CD14-positive monocyte (primary cell): ENCODE results near the gene ORC3. TPM values are rescaled to one million over a fixed set of nuclear protein-coding genes. Genes with fewer than 3 reads are reported as not detected.

Source experiments
- DNase-seq, 3 donors: peaks; one replicate each; pipeline ENCODE4 v3.0.0-alpha.2; 2011 to 2022
- H2AFZ ChIP-seq: 2 replicates; pipeline ENCODE4 v1.6.0; 2012; ENCODE audit warnings: mild to moderate bottlenecking, low read depth, low read length, inconsistent platforms; ENCODE audit not compliant: insufficient read depth, poor library complexity, severe bottlenecking
- H3K27ac ChIP-seq, 2 donors: 1 replicate in 1 of 2; 2 replicates in 1 of 2; pipeline ENCODE4 v1.5.1; 2012 to 2013; ENCODE audit warnings: low read length in 2 of 2, control low read depth in 1 of 2, inconsistent platforms in 1 of 2, low read depth in 1 of 2, mild to moderate bottlenecking in 1 of 2
- H3K27me3 ChIP-seq, 2 donors: one replicate each; pipeline versions ENCODE4 v1.6.0 to v1.6.1; 2011 to 2013; ENCODE audit warnings: low read length in 2 of 2; ENCODE audit not compliant: control insufficient read depth in 2 of 2, insufficient read depth in 2 of 2
- H3K36me3 ChIP-seq, 2 donors: replicated peaks in 1 of 2; 1 replicate in 1 of 2; 2 replicates in 1 of 2; pipeline versions ENCODE4 v1.5.1 to v1.6.1; 2012 to 2013; ENCODE audit warnings: low read length in 2 of 2, control low read depth in 1 of 2, inconsistent platforms in 1 of 2, mild to moderate bottlenecking in 1 of 2; ENCODE audit not compliant: insufficient read depth in 2 of 2, control insufficient read depth in 1 of 2
- H3K4me1 ChIP-seq, 2 donors: 1 replicate in 1 of 2; 2 replicates in 1 of 2; pipeline versions ENCODE4 v1.5.1 to v1.6.1; 2012 to 2013; ENCODE audit warnings: low read length in 2 of 2, control low read depth in 1 of 2, inconsistent platforms in 1 of 2, mild to moderate bottlenecking in 1 of 2, moderate library complexity in 1 of 2; ENCODE audit not compliant: insufficient read depth in 2 of 2, control insufficient read depth in 1 of 2
- H3K4me2 ChIP-seq: replicated peaks from 2 replicates; pipeline ENCODE3; 2012; ENCODE audit warnings: low read length, moderate library complexity, mild to moderate bottlenecking; ENCODE audit not compliant: poor library complexity, severe bottlenecking; ENCODE audit errors: extremely low read depth
- H3K4me3 ChIP-seq, 3 experiments: fragments of 200-600 bp in 1 of 3; sonication (generic) in 1 of 3; replicated peaks in 1 of 3; 1 replicate in 2 of 3; 2 replicates in 1 of 3; pipeline ENCODE4 v1.5.1; 2011 to 2013; ENCODE audit warnings: low read length in 3 of 3, mild to moderate bottlenecking in 3 of 3, control low read depth in 2 of 3, low read depth in 2 of 3, inconsistent platforms in 1 of 3, moderate library complexity in 1 of 3
- H3K79me2 ChIP-seq: 2 replicates; pipeline ENCODE4 v1.6.0; 2012; ENCODE audit warnings: mild to moderate bottlenecking, control low read depth, inconsistent platforms, low read length, moderate library complexity; ENCODE audit not compliant: insufficient read depth
- H3K9ac ChIP-seq: 2 replicates; pipeline ENCODE4 v1.6.0; 2017; ENCODE audit warnings: low read length, mild to moderate bottlenecking; ENCODE audit not compliant: insufficient read depth, poor library complexity, severe bottlenecking
- H3K9me3 ChIP-seq, 2 donors: replicated peaks in 1 of 2; 1 replicate in 1 of 2; 2 replicates in 1 of 2; pipeline versions ENCODE4 v1.5.1 to v1.6.1; 2012 to 2013; ENCODE audit warnings: low read length in 2 of 2, control low read depth in 1 of 2; ENCODE audit not compliant: control insufficient read depth in 1 of 2, insufficient read depth in 1 of 2
- H4K20me1 ChIP-seq: 2 replicates; pipeline ENCODE4 v1.6.0; 2012; ENCODE audit warnings: mild to moderate bottlenecking, low read length, control low read depth, moderate library complexity; ENCODE audit not compliant: insufficient read depth
- H3K27ac Mint-ChIP-seq, 7 donors: one replicate each; pipeline ENCODE4 v1.8.0; 2020; ENCODE audit warnings: mild to moderate bottlenecking in 7 of 7, mixed read lengths in 7 of 7, moderate library complexity in 6 of 7, inconsistent platforms in 2 of 7
- H3K27me3 Mint-ChIP-seq, 3 donors: one replicate each; pipeline ENCODE4 v1.8.0; 2021 to 2022; ENCODE audit warnings: low read depth in 3 of 3, mild to moderate bottlenecking in 3 of 3, mixed read lengths in 3 of 3, moderate library complexity in 3 of 3, inconsistent platforms in 1 of 3
- H3K36me3 Mint-ChIP-seq, 2 donors: one replicate each; pipeline ENCODE4 v1.8.0; 2020; ENCODE audit warnings: mixed read lengths in 2 of 2, inconsistent platforms in 1 of 2, mild to moderate bottlenecking in 1 of 2
- H3K4me1 Mint-ChIP-seq: one replicate; pipeline ENCODE4 v1.8.0; 2020; ENCODE audit warnings: mild to moderate bottlenecking, mixed read lengths
- H3K4me3 Mint-ChIP-seq, 2 donors: one replicate each; pipeline ENCODE4 v1.8.0; 2020; ENCODE audit warnings: mild to moderate bottlenecking in 2 of 2, mixed read lengths in 2 of 2, moderate library complexity in 1 of 2
- H3K9me3 Mint-ChIP-seq, 7 donors: one replicate each; pipeline ENCODE4 v1.8.0; 2020 to 2022; ENCODE audit warnings: mixed read lengths in 7 of 7, mild to moderate bottlenecking in 6 of 7, moderate library complexity in 6 of 7, inconsistent platforms in 2 of 7
- WGBS: methylation state at CpG from one replicate; pipeline ENCODE4 v1.1.5; 2013; ENCODE audit warnings: missing lambda C conversion rate; ENCODE audit not compliant: insufficient coverage; 5-methylcytosine and 5-hydroxymethylcytosine counted together
- intact Hi-C, 2 donors: fragments of 100-400 bp; cut with micrococcal nuclease; formaldehyde crosslinking; loops; one replicate each; pipeline versions ENCODE4 v1.15.0 to v1.15.1; 2023
- polyA plus RNA-seq, 3 donors: library from polyadenylated mRNA; depleted of rRNA in 1 of 3; unstranded in 2 of 3; stranded (reverse) in 1 of 3; fragments of 300-500 nt in 2 of 3; fragments of >200 nt in 1 of 3; fragmentation: Illumina TruSeq in 2 of 3; gene quantifications; 1 replicate in 2 of 3; 2 replicates in 1 of 3; pipeline ENCODE4 v1.2.3, GENCODE V29; 2012 to 2021
- TF ChIP-seq, protein P1 (sequence below): fragments of 200-600 bp; IDR thresholded peaks from one replicate; pipeline ENCODE4 v1.8.0; 2022; ENCODE audit warnings: antibody characterized with exemption, mild to moderate bottlenecking

Gene ORC3
- polyA plus RNA-seq, 3 donors: 9.1 to 20.7 (median 16.2) TPM

DNA sequence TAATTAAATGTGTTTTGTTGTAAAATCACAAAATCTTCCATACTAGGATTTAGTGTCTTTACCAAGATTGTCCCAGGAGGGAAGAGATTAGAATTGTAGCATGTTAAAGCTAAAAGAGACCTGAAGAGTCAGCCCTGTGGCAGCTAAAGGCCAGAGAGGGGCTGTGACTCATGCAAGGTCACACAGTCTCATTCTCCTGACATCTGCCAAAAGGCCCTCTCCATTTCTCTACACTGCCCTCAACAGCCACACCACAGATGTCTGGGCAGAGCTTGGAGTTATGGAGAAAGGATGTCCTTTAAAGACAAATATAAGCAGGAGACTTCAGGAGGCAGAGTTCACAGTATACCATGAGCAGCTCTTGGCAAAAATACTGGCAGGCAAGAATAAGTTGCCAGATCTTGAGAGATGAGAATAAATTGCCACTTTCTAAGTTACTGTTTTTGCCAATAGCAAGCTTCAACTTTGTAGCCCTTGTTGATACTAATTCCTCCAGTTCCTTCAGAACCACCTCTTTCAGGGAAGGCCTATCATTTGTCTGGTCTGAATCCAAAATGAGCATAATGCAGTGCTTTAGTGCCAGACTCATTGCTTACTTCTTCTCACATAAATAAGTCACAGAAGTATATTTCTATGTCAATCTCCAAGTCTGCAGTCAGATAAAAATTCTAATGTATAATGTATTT lies 70.4 kb downstream of the ORC3 start:
- Mint-ChIP-seq H3K9me3 (peaks cover 0 to 3% (median 0%) of the 10 kb centered on the region in 7 donors), H3K36me3 (peaks cover 31 to 44% of the 10 kb centered on the region in 2 donors), H3K4me3 (no peak overlapping the region), H3K27me3 (no peaks in the 10 kb centered on the region), H3K4me1 (peaks cover 10% of the 10 kb centered on the region), H3K27ac (peak overlapping the region in 1 of 7 donors; percentile 25)
- H3K9me3 ChIP-seq: no peaks in the 10 kb centered on the region
- no peak overlapping the region for H3K27ac ChIP-seq
- no peaks in the 10 kb centered on the region for H3K27me3 ChIP-seq
- intact Hi-C loops: no loop called here
- DNase-seq: peak in 1 of 3 donors; percentile 6
- H4K20me1 ChIP-seq: no peaks in the 10 kb centered on the region
- H3K4me3 ChIP-seq: no peak overlapping the region
- TF ChIP-seq, protein P1, sequence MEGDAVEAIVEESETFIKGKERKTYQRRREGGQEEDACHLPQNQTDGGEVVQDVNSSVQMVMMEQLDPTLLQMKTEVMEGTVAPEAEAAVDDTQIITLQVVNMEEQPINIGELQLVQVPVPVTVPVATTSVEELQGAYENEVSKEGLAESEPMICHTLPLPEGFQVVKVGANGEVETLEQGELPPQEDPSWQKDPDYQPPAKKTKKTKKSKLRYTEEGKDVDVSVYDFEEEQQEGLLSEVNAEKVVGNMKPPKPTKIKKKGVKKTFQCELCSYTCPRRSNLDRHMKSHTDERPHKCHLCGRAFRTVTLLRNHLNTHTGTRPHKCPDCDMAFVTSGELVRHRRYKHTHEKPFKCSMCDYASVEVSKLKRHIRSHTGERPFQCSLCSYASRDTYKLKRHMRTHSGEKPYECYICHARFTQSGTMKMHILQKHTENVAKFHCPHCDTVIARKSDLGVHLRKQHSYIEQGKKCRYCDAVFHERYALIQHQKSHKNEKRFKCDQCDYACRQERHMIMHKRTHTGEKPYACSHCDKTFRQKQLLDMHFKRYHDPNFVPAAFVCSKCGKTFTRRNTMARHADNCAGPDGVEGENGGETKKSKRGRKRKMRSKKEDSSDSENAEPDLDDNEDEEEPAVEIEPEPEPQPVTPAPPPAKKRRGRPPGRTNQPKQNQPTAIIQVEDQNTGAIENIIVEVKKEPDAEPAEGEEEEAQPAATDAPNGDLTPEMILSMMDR: no peak
- no peak overlapping the region for H3K9ac ChIP-seq
- no peak overlapping the region for H3K4me2 ChIP-seq
- no peak overlapping the region for H2AFZ ChIP-seq
- peaks cover 6 to 34% of the 10 kb centered on the region in 2 donors for H3K36me3 ChIP-seq
- H3K79me2 ChIP-seq: no peaks in the 10 kb centered on the region
- no peaks in the 10 kb centered on the region for H3K4me1 ChIP-seq

DNA sequence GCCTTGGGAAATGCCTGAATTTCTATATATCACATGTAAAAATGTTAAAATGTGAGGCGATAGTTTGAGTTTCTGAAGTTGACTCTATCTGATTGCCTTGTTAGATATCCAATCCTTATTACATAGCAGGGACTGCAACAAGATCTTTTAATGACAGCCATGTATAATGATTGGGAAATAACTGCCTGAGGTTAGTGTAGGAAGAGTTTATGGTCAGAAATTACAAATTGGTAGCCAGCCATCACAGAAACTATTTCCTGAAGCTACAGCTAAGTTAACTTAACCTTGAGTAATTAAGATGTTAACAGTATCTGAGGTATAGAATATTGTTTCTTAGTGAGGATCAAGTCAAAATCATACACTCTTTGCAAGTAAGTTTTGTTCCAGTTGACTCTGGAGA lies 71.1 kb downstream of the ORC3 start:
- Mint-ChIP-seq H3K36me3 (peaks cover 31 to 45% of the 10 kb centered on the region in 2 donors), H3K9me3 (peaks cover 0 to 3% (median 0%) of the 10 kb centered on the region in 7 donors), H3K4me1 (peaks cover 10% of the 10 kb centered on the region), H3K4me3 (no peak overlapping the region), H3K27ac (peak overlapping the region in 3 of 7 donors; percentile 5 to 28 (median 25)), H3K27me3 (no peaks in the 10 kb centered on the region)
- Histone ChIP-seq H3K79me2 (no peaks in the 10 kb centered on the region), H3K9ac (no peak overlapping the region), H4K20me1 (no peaks in the 10 kb centered on the region), H2AFZ (no peak overlapping the region), H3K4me1 (no peaks in the 10 kb centered on the region), H3K9me3 (no peaks in the 10 kb centered on the region), H3K4me2 (no peak overlapping the region), H3K4me3 (no peak overlapping the region), H3K36me3 (peaks cover 6 to 34% of the 10 kb centered on the region in 2 donors), H3K27ac (no peak overlapping the region), H3K27me3 (no peaks in the 10 kb centered on the region)
- intact Hi-C loops: no loop called here
- no peak for DNase-seq
- no CpG with 5 or more reads among the region's 1 CpG for WGBS
- TF ChIP-seq, protein P1: no peak
